ENCODE data around the gene CABP7.
A peak's percentile ranks its signal among the peaks of the same experiment; 100 is the strongest.
"Not testable (repeated sequence)": the region's sequence is repeated elsewhere in the genome, so short reads cannot be mapped to it uniquely, and the experiment has no call there.

CABP7 gene

DNA sequence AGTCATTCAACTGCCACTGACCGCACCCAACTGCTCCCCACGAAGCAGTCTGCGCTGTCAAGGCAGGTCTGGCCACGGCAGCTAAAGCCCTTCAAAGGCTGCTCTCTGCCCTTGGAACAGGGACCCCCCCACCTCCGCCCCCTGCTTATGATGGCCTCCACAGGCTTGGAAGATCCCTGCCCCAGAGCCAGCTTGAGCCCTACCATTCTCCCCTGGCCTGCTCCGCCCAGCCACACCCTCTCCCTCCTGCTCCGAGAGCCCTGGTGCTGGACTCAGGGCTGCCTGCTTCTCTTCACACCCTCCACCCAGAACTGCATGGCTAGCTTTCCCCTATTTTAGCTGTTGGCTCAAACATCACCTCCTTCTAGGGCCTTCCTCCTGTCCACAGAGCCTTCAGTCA, 28.0 kb downstream of the CABP7 start:
- no peak for DNase-seq (ENCODE audit: low read depth in 4 of 4, low spot score in 1 of 4)

GRCh38 chr22:29748248-29748893, 28.6 kb downstream of the CABP7 start:
- no peak for DNase-seq (ENCODE audit: low read depth in 4 of 4, low spot score in 1 of 4)

GRCh38 chr22:29750029-29750428, 30.2 kb downstream of the CABP7 start:
- no peak for DNase-seq (ENCODE audit: low read depth in 4 of 4, low spot score in 1 of 4)

DNA sequence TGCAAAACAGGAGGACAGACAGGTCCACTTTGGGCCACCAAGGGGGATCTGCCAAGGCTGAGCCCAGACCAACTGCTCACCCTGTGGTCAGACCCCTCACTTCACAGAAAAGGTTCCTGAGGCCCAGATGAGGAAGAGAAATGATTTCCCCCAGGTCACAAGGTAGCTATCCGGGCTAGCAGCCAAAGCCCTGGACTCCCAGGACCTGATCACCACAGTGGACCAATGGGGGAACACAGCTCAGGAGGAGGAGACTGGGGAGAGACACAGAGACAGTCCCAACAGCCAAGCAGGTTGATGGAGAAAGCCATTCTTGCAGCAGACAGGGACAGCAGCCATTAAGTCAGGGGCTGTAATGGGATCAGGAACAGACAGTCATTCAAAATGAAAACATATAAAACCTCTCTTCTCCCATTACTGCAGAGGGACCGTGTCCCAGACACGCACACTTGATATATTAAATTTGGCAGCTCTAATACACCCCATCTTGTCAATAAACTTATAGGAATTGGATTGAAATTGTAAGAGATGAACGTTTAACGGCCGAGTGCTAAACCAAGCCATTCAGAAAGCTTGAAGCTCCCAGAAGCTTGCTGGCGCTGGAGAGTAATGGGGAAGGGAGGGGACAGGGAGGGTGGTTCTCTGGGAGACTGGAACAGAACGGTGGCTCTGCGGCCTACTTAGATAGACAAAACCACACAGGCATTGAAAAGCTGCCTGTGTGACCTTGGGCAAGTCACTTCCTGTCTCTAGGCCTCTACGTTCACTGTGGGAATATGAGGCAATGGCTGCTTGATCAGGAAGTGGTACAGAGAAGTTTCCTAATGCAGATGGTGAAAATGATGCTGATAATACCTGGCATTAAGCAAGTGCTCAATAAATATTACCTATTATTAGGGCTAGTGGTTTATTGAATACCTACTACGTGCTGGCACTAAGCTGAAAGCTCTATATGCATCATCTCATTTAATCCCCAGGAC, 31.0 kb downstream of the CABP7 start:
- DNase-seq (ENCODE audit: low read depth in 4 of 4, low spot score in 1 of 4), result no peak

DNA sequence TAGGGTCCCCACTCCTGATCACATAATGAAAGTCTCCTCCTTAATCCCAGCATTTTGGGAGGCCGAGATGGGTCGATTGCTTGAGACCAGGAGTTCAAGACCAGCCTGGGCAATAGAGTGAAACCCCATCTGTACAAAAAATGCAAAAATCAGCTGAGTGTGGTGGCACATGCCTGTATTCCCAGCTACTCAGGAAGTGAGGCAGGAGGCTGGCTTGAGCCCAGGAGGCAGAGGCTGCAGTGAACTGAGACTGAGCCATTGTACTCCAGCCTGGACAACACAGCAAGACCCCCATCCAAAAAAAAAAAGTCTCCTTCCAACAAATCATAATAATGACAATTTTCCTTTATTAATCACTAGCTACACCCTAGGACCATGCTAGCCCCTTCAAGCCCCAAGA, 31.9 kb downstream of the CABP7 start:
- DNase-seq (ENCODE audit: low read depth in 4 of 4, low spot score in 1 of 4), result no peak

- no peak for DNase-seq (ENCODE audit: low read depth in 4 of 4, low spot score in 1 of 4)
Measured at GRCh38 chr22:29753808-29754657, 34.2 kb downstream of the CABP7 start.

DNA sequence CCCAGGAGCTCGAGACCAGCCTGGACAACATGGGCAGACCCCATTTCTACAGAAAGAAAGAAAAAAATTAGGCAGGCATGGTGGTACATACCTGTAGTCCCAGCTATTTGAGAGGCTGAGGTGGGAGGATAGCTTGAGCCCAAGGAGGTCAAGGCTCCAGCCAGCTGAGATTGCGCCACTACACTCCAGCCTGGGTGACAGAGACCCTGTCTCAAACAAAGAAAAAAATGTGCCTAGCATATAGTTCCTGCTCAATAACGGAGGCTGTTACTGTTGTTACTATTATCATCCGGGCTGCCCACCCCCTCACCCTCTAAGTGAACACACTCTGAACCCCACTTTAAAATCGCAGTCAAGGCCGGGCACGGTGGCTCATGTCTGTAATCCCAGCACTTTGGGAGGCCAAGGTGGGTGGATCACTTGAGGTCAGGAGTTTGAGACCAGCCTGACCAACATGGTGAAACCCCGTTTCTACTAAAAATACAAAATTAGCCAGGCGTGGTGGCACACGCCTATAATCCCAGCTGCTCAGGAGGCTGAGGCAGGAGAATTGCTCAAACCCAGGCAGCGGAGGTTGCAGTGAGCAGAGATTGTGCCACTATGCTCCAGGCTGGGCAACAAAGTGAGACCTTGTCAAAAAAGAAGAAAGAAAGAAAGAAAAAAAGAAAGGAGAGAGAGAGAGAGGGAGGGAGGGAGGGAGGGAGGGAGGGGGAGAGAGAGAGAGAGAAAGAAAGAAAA, 35.0 kb downstream of the CABP7 start:
- not testable (repeated sequence) for DNase-seq (ENCODE audit: low read depth in 4 of 4, low spot score in 1 of 4)

- no peak for DNase-seq (ENCODE audit: low read depth in 4 of 4, low spot score in 1 of 4)
Measured at GRCh38 chr22:29755889-29756288, 36.1 kb downstream of the CABP7 start.

- no peak for DNase-seq (ENCODE audit: low read depth in 4 of 4, low spot score in 1 of 4)
Measured at GRCh38 chr22:29756341-29756740, 36.5 kb downstream of the CABP7 start.

- no peak for DNase-seq (ENCODE audit: low read depth in 4 of 4, low spot score in 1 of 4)
Measured at GRCh38 chr22:29757096-29757495, 37.3 kb downstream of the CABP7 start.

DNA sequence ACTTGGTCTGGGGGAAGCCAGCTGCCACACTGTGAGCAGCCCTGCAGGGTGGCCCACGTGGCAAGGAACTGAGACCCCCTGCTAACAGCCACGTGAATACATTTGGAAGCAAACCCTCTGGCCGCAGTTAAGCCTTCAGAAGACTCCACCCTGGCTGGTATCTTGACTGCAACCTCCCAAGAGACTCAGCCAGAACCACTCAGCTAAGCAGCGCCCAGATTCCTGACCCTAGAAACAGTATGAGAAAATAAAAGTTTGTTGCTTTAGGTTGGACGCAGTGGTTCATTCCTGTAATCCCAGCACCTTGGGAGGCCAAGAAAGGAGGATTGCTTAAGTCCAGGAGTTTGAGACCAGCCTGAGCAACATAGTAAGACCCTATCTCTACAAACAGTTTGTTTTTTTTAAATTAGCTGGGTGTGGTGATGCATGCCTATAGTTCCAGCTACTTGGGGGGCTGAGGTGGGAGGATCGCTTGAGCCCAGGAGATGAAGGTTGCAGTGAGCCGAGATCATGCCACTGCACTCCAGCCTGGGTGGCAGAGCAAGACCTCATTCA, 38.3 kb downstream of the CABP7 start:
- no peak for DNase-seq (ENCODE audit: low read depth in 4 of 4, low spot score in 1 of 4)

- no peak for DNase-seq (ENCODE audit: low read depth in 4 of 4, low spot score in 1 of 4)
Measured at GRCh38 chr22:29758959-29759358, 39.2 kb downstream of the CABP7 start.

- no peak for DNase-seq (ENCODE audit: low read depth in 4 of 4, low spot score in 1 of 4)
Measured at GRCh38 chr22:29762263-29762662, 42.5 kb downstream of the CABP7 start.

- peak in 1 of 4 experiments; percentile 5 for DNase-seq (ENCODE audit: low read depth in 4 of 4, low spot score in 1 of 4)
Measured at GRCh38 chr22:29765905-29766631, 46.3 kb downstream of the CABP7 start.

GRCh38 chr22:29766632-29767170, 46.9 kb downstream of the CABP7 start, which contains the start of gene ZMAT5:
Gene ZMAT5 (minus strand): TSS chr22:29767007. CDS start chr22:29748544, 18,463 bp downstream.
- DNase-seq (ENCODE audit: low read depth in 4 of 4, low spot score in 1 of 4), result peak; percentile 74 to 91 (median 84)

DNA sequence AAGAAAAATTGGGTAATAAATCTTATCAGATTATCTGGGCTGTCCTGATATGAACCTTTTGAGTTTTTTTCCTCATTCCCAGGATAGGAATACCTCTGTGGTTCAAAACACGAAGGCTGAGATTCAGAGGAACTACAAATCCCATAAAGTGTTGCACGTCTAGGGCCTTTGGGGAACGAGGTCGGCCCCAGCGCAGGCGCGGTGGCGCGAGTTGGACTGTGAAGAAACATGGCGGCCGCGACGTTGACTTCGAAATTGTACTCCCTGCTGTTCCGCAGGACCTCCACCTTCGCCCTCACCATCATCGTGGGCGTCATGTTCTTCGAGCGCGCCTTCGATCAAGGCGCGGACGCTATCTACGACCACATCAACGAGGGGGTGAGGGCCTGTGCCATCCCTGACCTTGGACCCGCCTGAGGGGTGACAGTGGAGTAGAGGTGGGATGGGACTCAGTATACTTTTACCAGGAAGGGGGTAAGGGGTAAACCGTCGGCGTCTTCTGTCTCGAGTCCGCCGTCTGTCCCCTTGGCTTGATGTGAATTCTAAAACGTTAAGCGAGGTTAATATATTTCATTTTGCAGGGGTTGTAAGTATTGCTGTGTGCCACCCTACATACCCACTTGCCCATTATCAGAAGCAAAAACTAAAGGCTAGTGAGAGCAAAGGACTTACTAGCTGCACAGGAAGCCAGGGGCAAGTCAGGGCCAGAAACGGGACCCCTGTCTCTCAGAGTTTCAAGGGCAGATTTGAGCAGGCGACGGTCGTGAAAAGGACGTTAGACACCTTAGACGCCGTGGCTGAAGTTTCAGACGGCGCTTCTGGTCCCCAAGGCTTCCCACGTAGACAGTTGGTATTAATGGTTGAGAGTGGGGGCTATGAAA, 47.6 kb downstream of the CABP7 start, which contains the start of gene UQCR10:
Gene UQCR10 (plus strand): TSS at position 199 of the 881 bp plus-strand sequence. CDS start 30 bp downstream, at position 229.
- peak; percentile 78 to 91 (median 88) for DNase-seq (ENCODE audit: low read depth in 4 of 4, low spot score in 1 of 4)

- DNase-seq (ENCODE audit: low read depth in 4 of 4, low spot score in 1 of 4), result no peak
Measured at GRCh38 chr22:29768052-29768693, 48.4 kb downstream of the CABP7 start.

Data from stimulated activated CD4-positive, alpha-beta T cell treated with anti-CD3 and anti-CD28 coated beads, Interleukin-1b, Interleukin-23, amount 100 ng/mL, for 24 hours (primary cell).